HG02884 (cell line): ENCODE results near the gene PCDHGA9.
"Not testable (repeated sequence)": the region's sequence is repeated elsewhere in the genome, so short reads cannot be mapped to it uniquely, and the experiment has no call there.

Experiments
- ATAC-seq: cut with Tn5 transposase; IDR thresholded peaks from one replicate; pipeline ENCODE4 v1.9.1; 2021; ENCODE audit warnings: mild to moderate bottlenecking, moderate library complexity; ENCODE audit not compliant: unreplicated experiment

PCDHGA9 gene

DNA sequence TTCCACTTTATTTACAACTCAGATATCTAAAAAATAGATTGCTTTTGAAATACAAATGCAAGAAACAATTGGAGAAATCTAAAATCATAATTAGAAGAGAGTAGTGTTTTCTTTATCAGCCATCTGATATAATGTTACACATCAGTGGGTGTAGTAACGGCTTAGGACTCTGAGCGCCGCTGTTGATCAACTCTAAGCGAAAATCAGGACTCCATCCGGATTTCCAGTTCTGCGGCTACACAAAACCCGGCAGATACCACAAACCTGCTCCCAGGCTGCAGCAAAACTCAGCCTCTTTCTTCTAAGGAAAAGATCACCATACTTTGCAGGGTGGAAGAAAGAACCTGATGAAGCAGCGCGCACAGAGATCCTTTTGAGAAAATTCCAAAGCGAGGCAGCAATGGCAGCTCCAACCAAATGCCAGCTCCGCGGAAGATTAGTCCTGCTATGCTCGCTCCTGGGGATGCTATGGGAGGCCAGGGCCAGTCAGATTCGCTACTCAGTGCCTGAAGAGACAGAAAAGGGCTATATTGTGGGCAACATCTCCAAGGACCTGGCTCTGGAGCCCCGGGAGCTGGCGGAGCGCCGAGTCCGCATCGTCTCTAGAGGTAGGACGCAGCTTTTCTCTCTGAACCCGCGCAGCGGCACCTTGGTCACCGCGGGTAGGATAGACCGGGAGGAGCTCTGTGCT is at the start of gene PCDHGA9:
Gene PCDHGA9 (plus strand): TSS at position 226 of the 691 bp plus-strand sequence. CDS start 175 bp downstream, at position 401.
- ATAC-seq: no peak

DNA sequence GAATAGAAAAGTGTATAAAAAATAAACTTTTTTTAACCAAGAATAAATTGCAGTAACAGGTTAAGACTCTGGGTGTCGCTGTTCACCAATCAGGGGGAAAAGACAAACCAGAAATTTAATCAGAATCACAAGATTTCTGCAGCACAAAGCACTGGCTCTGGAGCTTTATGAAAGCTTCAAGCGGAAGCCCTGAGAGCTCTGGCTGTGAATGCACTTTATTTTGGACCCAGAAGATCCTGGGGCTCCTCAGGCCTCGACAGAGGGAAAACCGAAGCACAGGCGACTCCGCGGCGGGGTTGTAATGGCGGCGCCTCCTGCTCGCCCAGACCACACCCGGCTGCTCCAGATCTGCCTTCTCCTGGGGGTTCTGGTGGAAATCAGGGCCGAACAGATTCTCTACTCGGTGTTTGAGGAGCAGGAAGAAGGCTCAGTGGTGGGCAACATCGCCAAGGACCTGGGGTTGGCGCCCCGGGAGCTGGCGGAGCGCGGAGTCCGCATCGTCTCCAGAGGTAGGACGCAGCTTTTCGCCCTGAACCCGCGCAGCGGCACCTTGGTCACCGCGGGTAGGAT is 47.6 kb upstream of the PCDHGA9 start, which contains the start of gene PCDHGA4:
Gene PCDHGA4 (plus strand): TSS at position 122 of the 570 bp plus-strand sequence. CDS start 87 bp downstream, at position 209.
- no peak for ATAC-seq

GRCh38 chr5:141355641-141356040 is 46.9 kb upstream of the PCDHGA9 start:
- ATAC-seq: no peak

DNA sequence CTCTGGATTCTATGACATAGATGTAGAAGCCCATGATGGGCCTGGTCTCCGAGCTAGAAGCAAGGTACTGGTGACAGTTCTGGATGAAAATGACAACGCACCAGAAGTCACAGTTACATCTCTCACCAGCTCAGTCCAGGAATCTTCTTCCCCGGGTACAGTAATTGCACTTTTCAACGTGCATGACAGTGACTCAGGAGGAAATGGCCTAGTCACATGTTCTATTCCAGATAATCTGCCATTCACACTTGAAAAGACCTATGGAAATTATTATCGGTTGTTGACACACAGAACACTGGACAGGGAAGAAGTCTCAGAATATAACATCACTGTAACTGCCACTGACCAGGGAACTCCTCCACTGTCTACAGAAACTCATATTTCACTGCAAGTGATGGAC is 46.4 kb upstream of the PCDHGA9 start:
- no peak for ATAC-seq

- no peak for ATAC-seq
These were observed 45.6 kb upstream of the PCDHGA9 start for GRCh38 chr5:141356950-141357349.

GRCh38 chr5:141359790-141360426 is 42.7 kb upstream of the PCDHGA9 start, which contains the start of gene PCDHGB2:
Gene PCDHGB2, plus strand, starts transcription at chr5:141359994. Its CDS starts 142 bp downstream, at chr5:141360136.
- ATAC-seq: no peak

GRCh38 chr5:141360685-141361084 is 41.9 kb upstream of the PCDHGA9 start:
- no peak for ATAC-seq

DNA sequence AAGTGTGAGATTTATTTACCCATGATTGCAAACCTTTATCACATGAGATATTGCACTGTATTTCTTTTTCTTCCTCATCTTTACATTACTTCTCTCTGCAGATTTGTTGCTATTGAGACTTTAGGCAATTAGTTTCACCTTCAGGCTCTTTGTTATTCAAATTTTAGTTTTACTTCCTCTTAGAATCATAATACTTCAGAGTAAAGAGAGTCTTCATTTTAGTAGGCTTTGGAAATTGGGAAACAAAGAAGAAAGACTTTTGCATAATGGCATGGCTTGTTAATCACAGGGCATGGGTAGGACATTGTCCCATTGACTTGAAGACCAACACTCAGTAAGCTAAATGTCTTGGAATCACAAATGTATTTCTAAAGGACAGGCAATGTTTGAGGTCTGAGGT is 39.9 kb upstream of the PCDHGA9 start:
- no peak for ATAC-seq

DNA sequence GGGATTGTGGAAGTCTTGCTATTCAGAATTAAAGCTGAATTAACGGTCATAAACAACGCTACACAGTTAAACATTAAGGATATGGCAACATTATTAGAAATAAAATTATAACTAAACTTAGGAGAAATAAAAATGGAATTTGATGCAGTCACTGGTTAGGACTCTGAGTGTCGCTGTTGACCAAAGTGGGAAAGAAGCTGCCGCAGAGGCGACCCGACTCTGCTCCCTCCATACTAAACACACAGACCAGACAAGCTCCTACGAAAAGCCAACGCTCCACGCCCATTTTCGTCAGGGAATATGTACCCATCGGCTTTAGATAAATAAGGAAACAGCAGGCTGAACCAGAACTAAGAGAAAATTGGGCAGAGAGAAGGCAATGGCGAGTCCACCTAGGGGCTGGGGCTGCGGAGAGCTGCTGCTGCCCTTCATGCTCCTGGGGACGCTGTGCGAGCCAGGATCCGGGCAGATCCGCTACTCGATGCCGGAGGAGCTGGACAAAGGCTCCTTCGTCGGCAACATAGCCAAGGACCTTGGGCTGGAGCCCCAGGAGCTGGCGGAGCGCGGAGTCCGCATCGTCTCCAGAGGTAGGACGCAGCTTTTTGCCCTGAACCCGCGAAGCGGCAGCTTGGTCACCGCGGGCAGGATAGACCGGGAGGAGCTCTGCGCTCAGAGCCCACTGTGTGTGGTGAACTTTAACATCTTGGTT is 38.5 kb upstream of the PCDHGA9 start, which contains the start of gene PCDHGA5:
Gene PCDHGA5 (plus strand): TSS at position 211 of the 709 bp plus-strand sequence. CDS start 169 bp downstream, at position 380.
- no peak for ATAC-seq

DNA sequence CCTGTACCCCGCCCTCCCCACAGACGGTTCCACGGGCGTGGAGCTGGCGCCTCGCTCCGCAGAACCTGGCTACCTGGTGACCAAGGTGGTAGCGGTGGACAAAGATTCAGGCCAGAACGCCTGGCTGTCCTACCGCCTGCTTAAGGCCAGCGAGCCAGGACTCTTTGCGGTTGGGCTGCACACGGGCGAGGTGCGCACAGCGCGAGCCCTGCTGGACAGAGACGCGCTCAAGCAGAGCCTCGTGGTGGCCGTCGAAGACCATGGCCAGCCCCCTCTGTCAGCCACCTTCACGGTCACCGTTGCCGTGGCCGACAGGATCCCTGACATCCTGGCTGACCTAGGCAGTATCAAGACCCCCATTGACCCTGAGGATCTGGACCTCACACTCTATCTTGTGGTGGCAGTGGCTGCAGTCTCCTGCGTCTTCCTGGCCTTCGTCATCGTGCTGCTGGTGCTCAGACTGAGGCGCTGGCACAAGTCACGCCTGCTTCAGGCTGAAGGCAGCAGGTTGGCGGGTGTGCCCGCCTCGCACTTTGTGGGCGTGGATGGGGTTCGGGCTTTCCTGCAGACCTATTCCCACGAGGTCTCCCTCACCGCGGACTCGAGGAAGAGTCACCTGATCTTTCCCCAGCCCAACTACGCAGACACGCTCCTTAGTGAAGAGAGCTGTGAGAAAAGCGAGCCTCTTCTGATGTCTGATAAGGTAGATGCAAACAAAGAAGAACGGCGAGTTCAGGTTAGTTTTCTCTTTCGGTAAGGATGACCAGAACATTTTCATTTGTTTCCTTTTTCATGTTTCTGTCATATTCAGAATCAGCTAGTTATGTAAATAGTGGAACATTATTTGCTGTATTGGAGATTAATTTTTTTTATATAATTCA is 36.3 kb upstream of the PCDHGA9 start:
- ATAC-seq: no peak

- ATAC-seq: peak; percentile 98
These were observed 32.4 kb upstream of the PCDHGA9 start, which contains the start of gene PCDHGB3 for GRCh38 chr5:141369994-141370848. Gene PCDHGB3, plus strand, starts transcription at chr5:141370242. Its CDS starts 153 bp downstream, at chr5:141370395.

DNA sequence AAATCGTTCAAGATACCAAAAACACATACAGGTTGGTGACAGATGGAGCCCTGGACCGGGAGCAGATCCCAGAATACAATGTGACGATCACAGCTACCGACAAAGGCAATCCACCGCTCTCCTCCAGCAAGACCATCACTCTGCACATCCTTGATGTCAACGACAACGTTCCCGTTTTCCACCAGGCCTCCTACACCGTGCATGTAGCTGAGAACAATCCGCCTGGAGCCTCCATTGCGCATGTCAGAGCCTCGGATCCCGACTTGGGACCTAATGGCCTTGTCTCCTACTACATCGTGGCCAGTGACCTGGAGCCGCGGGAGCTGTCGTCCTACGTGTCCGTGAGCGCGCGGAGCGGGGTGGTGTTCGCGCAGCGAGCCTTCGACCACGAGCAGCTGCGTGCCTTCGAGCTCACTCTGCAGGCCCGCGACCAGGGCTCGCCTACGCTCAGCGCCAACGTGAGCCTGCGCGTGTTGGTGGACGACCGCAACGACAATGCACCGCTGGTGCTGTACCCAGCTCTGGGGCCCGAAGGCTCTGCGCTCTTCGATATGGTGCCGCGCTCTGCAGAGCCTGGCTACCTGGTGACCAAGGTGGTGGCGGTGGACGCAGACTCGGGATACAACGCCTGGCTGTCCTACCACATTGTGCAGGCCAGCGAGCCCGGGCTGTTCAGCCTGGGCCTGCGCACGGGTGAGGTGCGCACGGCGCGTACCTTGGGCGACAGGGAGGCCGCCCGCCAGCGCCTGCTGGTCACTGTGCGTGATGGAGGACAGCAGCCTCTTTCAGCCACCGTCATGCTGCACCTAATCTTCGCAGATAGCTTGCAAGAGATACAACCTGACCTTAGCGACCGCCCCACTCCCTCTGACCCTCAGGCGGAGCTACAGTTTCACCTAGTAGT is 30.8 kb upstream of the PCDHGA9 start:
- no peak for ATAC-seq

DNA sequence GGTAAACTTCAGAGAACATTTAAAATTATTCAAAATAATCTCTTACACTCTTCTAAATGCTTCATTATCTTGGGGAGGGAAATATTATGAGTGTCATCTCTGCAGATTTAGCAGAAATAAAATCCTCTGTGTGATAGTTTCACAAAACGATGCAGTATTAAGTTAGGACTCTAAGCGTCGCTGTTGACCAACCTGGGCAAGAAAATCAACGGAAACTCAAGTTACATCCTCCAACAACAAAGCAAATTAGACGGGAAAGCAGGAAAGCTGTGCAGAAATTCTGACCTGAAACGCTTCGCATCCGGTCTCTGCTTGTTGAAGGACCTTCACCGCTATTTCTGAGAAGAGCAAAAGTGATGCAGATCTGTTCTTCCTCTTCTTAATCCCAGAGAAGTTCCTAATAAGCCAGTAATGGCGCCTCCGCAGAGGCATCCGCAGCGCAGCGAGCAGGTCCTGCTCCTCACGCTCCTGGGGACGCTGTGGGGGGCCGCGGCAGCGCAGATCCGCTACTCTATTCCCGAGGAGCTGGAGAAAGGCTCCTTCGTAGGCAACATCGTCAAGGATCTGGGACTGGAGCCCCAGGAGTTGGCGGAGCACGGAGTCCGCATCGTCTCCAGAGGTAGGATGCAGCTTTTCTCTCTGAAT is 28.8 kb upstream of the PCDHGA9 start, which contains the start of gene PCDHGA6:
Gene PCDHGA6 (plus strand): TSS at position 219 of the 645 bp plus-strand sequence. CDS start 193 bp downstream, at position 412.
- no peak for ATAC-seq

DNA sequence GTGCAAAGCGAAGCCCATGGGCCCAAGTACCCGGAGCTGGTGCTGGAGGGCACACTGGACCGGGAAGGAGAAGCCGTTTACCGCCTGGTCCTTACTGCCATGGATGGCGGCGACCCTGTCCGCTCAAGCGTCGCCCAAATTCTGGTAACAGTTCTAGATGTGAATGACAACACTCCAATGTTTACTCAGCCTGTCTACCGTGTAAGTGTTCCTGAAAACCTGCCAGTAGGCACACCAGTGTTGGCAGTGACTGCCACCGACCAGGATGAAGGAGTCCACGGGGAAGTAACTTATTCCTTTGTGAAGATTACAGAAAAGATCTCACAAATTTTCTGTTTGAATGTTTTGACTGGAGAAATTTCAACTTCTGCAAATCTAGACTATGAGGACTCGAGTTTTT is 28.0 kb upstream of the PCDHGA9 start:
- ATAC-seq: no peak

DNA sequence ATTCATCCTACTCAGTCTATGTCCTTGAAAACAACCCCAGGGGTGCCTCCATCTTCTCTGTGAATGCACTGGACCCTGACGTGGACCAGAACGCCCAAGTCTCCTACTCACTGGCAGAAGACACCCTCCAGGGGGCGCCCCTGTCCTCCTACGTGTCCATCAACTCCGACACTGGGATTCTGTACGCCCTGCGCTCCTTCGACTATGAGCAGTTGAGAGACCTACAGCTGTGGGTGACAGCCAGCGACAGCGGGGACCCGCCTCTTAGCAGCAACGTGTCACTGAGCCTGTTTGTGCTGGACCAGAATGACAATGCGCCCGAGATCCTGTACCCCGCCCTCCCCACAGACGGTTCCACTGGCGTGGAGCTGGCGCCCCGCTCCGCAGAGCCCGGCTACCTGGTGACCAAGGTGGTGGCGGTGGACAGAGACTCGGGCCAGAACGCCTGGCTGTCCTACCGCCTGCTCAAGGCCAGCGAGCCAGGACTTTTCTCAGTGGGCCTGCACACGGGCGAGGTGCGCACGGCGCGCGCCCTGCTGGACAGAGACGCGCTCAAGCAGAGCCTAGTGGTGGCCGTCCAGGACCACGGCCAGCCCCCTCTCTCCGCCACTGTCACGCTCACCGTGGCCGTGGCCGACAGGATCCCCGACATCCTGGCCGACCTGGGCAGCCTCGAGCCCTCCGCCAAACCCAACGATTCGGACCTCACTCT is 27.0 kb upstream of the PCDHGA9 start:
- ATAC-seq: not testable (repeated sequence)

DNA sequence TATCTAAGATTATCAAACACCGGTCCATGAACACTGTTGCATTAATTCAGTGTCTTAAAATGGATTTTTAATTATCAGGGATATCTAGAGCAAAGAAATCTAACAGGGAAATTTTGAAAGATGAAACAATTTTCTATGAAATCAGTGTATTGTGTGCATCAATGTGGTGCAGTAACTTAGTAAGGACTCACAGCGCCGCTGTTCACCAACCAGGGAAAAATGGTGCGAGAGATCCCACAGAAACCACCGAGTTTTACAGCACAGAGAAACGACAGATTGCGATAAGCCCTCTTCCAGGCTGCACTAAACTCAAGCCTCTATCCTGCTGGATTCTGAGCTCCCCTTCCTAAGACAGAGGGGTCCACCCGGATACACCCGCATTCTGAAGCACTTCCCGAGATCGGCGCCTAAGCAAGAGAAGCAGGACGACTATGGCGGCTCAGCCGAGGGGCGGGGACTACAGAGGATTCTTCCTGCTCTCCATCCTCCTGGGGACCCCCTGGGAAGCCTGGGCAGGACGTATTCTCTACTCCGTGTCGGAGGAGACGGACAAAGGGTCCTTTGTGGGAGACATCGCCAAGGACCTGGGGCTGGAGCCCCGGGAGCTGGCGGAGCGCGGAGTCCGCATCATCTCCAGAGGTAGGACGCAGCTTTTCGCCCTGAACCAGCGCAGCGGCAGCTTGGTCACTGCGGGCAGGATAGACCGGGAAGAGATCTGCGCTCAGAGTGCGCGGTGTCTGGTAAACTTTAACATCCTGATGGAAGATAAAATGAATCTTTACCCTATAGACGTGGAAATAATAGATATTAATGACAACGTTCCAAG is 19.9 kb upstream of the PCDHGA9 start, which contains the start of gene PCDHGA7:
Gene PCDHGA7 (plus strand): TSS at position 274 of the 826 bp plus-strand sequence. CDS start 158 bp downstream, at position 432.
- no peak for ATAC-seq
